Mucosa of descending colon (tissue), 3 donors: ENCODE data around the gene PRKG1. TPM values are rescaled to one million over a fixed set of nuclear protein-coding genes. Genes with fewer than 3 reads are reported as not detected.

Source experiments
- ATAC-seq: fragments of 200-7000 bp; cut with Tn5 transposase; one replicate; pipeline ENCODE4 v1.9.1; 2020; ENCODE audit warnings: mild to moderate bottlenecking, moderate library complexity
- DNase-seq, 3 donors: peaks; one replicate each; pipeline ENCODE4 v3.0.0-alpha.2; 2020
- H3K36me3 ChIP-seq: fragments of 200-600 bp; one replicate; pipeline ENCODE4 v1.8.0; 2021; ENCODE audit warnings: low read depth, mild to moderate bottlenecking
- H3K4me1 ChIP-seq: fragments of 200-600 bp; one replicate; pipeline ENCODE4 v1.8.0; 2021; ENCODE audit warnings: low read depth, mild to moderate bottlenecking
- H3K4me3 ChIP-seq: fragments of 200-600 bp; one replicate; pipeline ENCODE4 v1.8.0; 2021; ENCODE audit warnings: mild to moderate bottlenecking
- H3K9me3 ChIP-seq: fragments of 200-600 bp; one replicate; pipeline ENCODE4 v1.8.0; 2021; ENCODE audit warnings: mild to moderate bottlenecking
- intact Hi-C, 2 donors: fragments of 100-400 bp; cut with DNase I in 1 of 2; cut with micrococcal nuclease in 1 of 2; formaldehyde crosslinking; loops; one replicate each; pipeline versions ENCODE4 v1.11.0 to v1.11.1; 2022; cut with DNase I, micrococcal nuclease
- total RNA-seq, 3 donors: library from RNA; stranded (reverse); fragmentation: NEBNext Ultra II Directional in 2 of 3; extraction: Animal tissue kit (Norgen Biotek cat#: 25700) in 2 of 3; gene quantifications; one replicate each; pipeline versions ENCODE4 v1.2.1 to v1.2.4, GENCODE V29; 2021 to 2023
- TF ChIP-seq, protein P1 (sequence below): fragments of 200-600 bp; IDR thresholded peaks from one replicate; pipeline ENCODE4 v1.8.0; 2022; ENCODE audit warnings: antibody characterized with exemption, mild to moderate bottlenecking
- donor health status: DM: no; HTN: no; CAD: no; lungs with moderate emphysema.
- donor health status: DM: no; HTN: no; CAD: no.
- donor health status: DM: no; HTN: yes; CAD: no.

Gene PRKG1
- total RNA-seq, 3 donors from 2014 or later, result 17.1 to 55.6 (median 21.1) TPM

DNA sequence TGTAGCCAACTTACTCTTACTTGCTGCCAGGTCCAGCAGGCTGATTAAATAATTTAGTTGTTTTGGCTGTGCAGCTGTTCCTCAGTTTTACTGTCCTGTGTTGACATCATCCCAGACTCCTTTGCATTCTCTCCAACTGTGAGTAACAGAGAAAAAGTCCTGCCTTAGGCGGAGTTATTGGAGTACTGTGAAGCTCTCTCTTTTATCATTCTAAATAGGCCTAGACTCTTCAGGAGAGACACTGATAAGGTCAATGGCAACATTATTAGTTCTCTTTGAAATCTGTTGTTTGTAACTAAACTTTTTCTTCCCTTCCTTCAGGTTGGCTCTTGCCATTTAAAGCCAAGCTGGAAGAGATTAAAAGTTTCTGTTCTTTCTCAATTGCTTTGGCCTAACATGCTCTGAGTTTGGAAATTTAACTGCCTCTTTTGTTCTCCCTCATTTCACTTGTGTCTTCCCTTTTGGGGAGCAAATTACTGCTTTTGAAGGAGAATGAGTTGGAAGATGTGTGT is 840.8 kb downstream of the PRKG1 start:
- ATAC-seq, result no peak

DNA sequence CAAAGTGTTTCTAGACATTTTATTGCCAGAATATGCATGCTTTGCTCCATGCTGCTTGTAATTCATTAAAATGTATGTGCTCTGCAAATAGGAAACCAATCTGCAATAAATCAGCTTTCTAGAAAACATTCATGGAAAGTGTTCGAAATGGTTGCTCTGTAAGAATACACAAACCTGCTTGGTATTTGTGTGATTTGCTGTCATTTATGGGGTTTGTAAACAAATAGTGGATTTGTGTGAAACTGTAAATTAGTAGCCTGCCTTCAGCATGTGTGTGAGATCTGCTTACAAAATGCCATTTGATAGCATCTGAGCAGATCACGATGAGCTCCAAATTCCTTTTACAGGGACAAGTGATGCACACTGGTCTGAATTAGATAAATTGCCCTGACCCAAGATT is 844.2 kb downstream of the PRKG1 start:
- TF ChIP-seq, protein P1, sequence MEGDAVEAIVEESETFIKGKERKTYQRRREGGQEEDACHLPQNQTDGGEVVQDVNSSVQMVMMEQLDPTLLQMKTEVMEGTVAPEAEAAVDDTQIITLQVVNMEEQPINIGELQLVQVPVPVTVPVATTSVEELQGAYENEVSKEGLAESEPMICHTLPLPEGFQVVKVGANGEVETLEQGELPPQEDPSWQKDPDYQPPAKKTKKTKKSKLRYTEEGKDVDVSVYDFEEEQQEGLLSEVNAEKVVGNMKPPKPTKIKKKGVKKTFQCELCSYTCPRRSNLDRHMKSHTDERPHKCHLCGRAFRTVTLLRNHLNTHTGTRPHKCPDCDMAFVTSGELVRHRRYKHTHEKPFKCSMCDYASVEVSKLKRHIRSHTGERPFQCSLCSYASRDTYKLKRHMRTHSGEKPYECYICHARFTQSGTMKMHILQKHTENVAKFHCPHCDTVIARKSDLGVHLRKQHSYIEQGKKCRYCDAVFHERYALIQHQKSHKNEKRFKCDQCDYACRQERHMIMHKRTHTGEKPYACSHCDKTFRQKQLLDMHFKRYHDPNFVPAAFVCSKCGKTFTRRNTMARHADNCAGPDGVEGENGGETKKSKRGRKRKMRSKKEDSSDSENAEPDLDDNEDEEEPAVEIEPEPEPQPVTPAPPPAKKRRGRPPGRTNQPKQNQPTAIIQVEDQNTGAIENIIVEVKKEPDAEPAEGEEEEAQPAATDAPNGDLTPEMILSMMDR, result no peak
- H3K4me1 ChIP-seq, result no peaks in the 10 kb centered on the region

More for the DNA sequence above, 840.8 kb downstream of the PRKG1 start:
- no peaks in the 10 kb centered on the region for H3K36me3 ChIP-seq
- TF ChIP-seq, protein P1, result no peak
- peaks cover 6% of the 10 kb centered on the region for H3K4me1 ChIP-seq
- H3K9me3 ChIP-seq, result no peaks in the 10 kb centered on the region
- intact Hi-C loops, result no loop called here
- H3K4me3 ChIP-seq, result no peak overlapping the region
- no peak for DNase-seq

DNA sequence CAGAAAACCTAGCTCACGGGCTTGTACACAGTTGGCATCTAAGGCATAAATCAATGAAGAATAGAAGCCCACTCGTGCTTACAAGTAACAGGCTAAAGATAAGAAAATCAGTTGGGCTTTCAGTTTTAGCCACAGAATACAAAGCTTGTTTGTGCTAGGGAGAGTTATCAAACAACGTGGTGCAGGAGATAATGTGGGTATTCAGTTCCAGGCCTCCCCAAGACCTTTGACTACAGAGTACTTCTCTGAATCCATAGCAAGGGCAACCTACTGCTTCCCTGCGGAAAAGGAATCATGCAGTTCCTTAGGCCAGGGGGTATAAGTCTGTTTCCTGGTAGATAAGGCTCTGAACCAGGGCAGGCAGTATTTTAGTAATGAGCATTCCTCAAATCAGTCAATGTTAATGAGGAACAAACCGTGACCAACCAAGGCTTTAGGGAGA is 844.6 kb downstream of the PRKG1 start:
- Histone ChIP-seq H3K4me3 (no peak overlapping the region), H3K9me3 (no peaks in the 10 kb centered on the region), H3K4me1 (no peaks in the 10 kb centered on the region), H3K36me3 (no peaks in the 10 kb centered on the region)
- TF ChIP-seq, protein P1, result no peak
- DNase-seq (no peak), ATAC-seq (no peak)
- intact Hi-C loops, result no loop called here

More for the DNA sequence above, 844.2 kb downstream of the PRKG1 start:
- H3K4me3 ChIP-seq, result no peak overlapping the region
- intact Hi-C loops, result no loop called here
- ATAC-seq (no peak), DNase-seq (no peak)
- no peaks in the 10 kb centered on the region for H3K36me3 ChIP-seq
- H3K9me3 ChIP-seq, result no peaks in the 10 kb centered on the region

DNA sequence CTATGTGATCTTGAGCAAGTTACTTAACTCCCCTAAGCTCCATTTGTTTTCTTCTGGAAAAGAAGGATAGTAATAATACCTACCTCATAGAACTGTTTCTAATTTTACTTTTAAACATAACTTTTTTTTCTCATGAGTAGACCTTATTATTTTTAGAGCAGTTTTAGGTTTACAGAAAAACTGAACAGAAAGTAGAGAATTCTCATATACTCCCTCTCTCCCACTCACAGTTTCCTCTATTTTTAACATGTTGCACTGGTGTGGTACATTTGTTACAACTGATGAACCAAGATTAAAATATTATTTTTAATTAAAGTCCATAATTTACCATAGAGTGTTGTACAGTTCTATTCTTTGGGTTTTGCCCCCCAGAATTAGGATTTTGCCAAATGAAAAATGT is 846.4 kb downstream of the PRKG1 start:
- intact Hi-C loops, result no loop called here
- Histone ChIP-seq H3K4me1 (no peaks in the 10 kb centered on the region), H3K9me3 (no peaks in the 10 kb centered on the region), H3K36me3 (no peaks in the 10 kb centered on the region), H3K4me3 (no peak overlapping the region)
- DNase-seq, result no peak
- ATAC-seq, result no peak
- TF ChIP-seq, protein P1, result no peak

DNA sequence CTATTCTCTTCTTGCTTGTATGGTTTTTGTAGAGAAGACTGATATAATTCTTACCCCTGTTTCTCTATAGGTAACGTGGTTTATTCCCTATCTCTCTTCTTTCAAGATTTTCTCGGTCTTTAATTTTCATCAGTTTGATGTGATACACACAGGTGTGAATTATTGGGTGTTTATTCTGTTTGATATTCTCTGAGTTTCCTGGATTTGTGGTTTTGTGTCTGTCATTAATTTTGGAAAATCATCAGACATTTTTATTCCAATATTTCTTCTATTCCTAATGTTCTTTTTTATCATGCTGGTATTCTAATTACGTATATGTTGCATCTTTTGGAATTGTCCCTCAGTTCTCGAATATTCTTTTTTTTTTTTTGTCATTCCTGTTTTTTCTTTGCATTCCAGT is 850.1 kb downstream of the PRKG1 start:
- intact Hi-C loops, result no loop called here
- H3K9me3 ChIP-seq, result no peaks in the 10 kb centered on the region
- H3K36me3 ChIP-seq, result no peaks in the 10 kb centered on the region
- no peaks in the 10 kb centered on the region for H3K4me1 ChIP-seq
- DNase-seq (no peak), ATAC-seq (no peak)
- no peak overlapping the region for H3K4me3 ChIP-seq
- TF ChIP-seq, protein P1, result no peak

DNA sequence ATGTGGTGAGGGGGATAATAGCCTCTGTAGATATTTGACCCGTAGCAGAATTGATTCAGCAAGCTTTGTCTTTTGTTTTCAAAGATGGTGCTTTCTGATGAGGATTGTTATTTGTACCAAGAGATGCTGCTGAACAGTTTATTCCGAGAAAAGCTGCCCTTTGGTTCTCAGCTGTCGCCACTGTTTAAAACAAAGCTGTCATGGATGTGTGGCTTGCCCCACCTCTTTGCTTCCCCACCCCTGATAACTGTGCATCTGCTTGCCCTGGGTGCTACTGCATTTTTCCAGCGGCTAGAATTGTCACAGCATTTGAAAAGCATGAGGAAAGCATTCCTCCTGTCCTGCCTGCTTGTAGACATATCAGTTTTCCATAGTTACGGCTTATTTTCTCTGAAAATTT is 852.0 kb downstream of the PRKG1 start:
- no peaks in the 10 kb centered on the region for H3K36me3 ChIP-seq
- no peak for DNase-seq
- H3K4me1 ChIP-seq, result no peaks in the 10 kb centered on the region
- intact Hi-C loops, result no loop called here
- ATAC-seq, result no peak
- TF ChIP-seq, protein P1, result no peak
- no peaks in the 10 kb centered on the region for H3K9me3 ChIP-seq
- H3K4me3 ChIP-seq, result no peak overlapping the region
